KOPT-K1 (cell line): Measurements from ENCODE around the gene LCMT1.

Source experiments
- H3K27ac ChIP-seq: fragments of 200-600 bp; sonication (generic); 2 replicates; pipeline ENCODE4 v1.5.1; 2016; ENCODE audit warnings: antibody characterized with exemption, mild to moderate bottlenecking, low read depth, low read length; ENCODE audit not compliant: poor library complexity, severe bottlenecking
- H3K36me3 ChIP-seq: fragments of 200-600 bp; sonication (generic); 2 replicates; pipeline ENCODE4 v1.5.1; 2017; ENCODE audit warnings: antibody characterized with exemption, mild to moderate bottlenecking, low read length, moderate library complexity; ENCODE audit not compliant: insufficient read depth
- H3K9me3 ChIP-seq: fragments of 200-600 bp; sonication (generic); 2 replicates; pipeline ENCODE4 v1.5.1; 2017; ENCODE audit warnings: antibody characterized with exemption, low read length, mild to moderate bottlenecking; ENCODE audit not compliant: insufficient read depth, poor library complexity, severe bottlenecking

LCMT1 gene

GRCh38 chr16:25083701-25084100 is 27.8 kb upstream of the LCMT1 start:
- peaks cover 5% of the 10 kb centered on the region for H3K9me3 ChIP-seq
- H3K27ac ChIP-seq = no peak overlapping the region
- no peaks in the 10 kb centered on the region for H3K36me3 ChIP-seq

- Histone ChIP-seq H3K27ac (no peak overlapping the region), H3K9me3 (no peaks in the 10 kb centered on the region), H3K36me3 (no peaks in the 10 kb centered on the region)
These were observed 26.7 kb upstream of the LCMT1 start for GRCh38 chr16:25084797-25085196.

DNA sequence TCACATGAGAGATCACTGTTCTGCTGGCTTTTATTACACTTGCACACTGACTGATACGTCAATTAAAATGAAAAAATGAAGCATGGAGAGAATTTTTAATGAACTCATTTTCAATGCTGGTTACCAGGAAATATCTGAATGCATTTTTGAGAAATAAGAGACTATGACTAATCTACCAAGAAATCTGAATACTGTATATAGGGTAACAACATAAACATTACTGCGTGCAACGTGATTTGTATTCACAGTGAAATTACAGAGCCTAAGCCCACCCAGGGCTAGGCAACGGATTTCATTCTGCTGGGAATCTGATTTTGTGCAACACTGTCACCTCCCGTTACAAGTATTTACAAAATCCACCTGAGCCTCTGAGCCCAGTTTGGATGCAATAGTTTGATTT is 23.8 kb upstream of the LCMT1 start:
- no peaks in the 10 kb centered on the region for H3K36me3 ChIP-seq
- no peaks in the 10 kb centered on the region for H3K9me3 ChIP-seq
- no peak overlapping the region for H3K27ac ChIP-seq

- no peak overlapping the region for H3K27ac ChIP-seq
- H3K36me3 ChIP-seq = no peaks in the 10 kb centered on the region
- no peaks in the 10 kb centered on the region for H3K9me3 ChIP-seq
These were observed 22.2 kb upstream of the LCMT1 start for GRCh38 chr16:25089351-25089750.

DNA sequence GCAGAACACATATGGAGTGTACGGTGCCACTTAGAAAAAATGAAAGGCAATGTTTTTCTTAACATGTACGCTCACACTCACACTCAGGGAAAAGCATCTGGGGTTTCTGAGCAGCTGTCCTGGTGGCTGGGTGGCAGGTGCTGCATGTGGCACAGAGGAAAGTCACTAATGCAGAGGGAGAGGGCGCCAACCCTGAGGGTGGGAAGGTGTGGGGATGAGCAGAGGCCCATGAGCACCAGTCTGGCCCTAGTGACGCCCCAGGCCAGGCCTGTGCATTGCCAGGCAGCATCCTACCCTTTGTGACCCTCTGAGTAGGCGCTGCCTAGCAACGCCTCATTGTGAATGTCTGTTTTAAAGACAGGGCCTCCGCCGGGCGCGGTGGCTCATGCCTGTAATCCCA is 19.1 kb upstream of the LCMT1 start:
- Histone ChIP-seq H3K36me3 (no peaks in the 10 kb centered on the region), H3K27ac (peak overlapping the region; percentile 70), H3K9me3 (no peaks in the 10 kb centered on the region)

DNA sequence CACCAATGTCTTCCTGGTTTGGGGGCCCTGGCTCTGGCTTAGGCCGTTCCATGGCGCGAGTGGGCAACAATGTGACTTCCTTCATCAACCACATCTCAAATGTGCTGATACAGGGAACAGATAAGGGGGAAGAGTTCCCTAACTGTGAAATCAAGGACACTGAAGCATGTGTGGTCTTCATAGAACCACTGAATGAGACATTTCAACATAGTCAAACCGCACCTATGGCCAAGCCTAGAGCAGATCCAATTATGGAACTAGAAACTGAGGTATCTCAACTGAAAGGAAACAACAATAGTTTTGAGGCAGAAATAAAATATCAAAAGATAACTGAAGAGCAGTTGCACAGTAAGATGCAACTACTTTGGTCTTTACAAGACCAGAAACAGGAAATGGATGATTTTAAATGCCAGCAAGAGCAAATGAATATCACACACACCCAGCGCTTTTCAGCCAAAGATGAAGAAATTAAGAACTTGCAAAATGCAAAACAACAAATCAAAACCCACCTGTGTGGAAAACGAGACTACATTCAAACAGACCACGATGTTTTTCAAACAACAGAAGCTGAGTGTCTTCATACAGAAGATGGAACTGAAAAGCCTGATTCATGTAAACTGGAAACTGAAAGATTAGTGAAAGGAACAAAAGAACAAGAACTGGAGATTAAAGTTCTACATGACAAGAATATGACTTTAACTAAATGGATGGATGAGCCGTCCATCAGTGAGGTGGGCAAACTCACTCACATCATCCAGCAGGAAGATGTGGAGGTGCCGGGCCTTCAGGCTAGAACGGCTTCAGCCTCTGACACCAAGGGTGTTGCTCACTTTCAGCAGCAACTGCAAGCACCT is 18.1 kb upstream of the LCMT1 start:
- Histone ChIP-seq H3K9me3 (no peaks in the 10 kb centered on the region), H3K36me3 (no peaks in the 10 kb centered on the region), H3K27ac (peak overlapping the region; percentile 70)

- Histone ChIP-seq H3K36me3 (no peaks in the 10 kb centered on the region), H3K9me3 (no peaks in the 10 kb centered on the region), H3K27ac (peak overlapping the region; percentile 70)
These were observed 16.9 kb upstream of the LCMT1 start for GRCh38 chr16:25094596-25094995.

- Histone ChIP-seq H3K36me3 (no peaks in the 10 kb centered on the region), H3K9me3 (no peaks in the 10 kb centered on the region), H3K27ac (no peak overlapping the region)
These were observed 15.9 kb upstream of the LCMT1 start for GRCh38 chr16:25095636-25096035.

GRCh38 chr16:25097276-25097975 is 14.1 kb upstream of the LCMT1 start:
- H3K36me3 ChIP-seq = no peaks in the 10 kb centered on the region
- H3K9me3 ChIP-seq = no peaks in the 10 kb centered on the region
- H3K27ac ChIP-seq = no peak overlapping the region

DNA sequence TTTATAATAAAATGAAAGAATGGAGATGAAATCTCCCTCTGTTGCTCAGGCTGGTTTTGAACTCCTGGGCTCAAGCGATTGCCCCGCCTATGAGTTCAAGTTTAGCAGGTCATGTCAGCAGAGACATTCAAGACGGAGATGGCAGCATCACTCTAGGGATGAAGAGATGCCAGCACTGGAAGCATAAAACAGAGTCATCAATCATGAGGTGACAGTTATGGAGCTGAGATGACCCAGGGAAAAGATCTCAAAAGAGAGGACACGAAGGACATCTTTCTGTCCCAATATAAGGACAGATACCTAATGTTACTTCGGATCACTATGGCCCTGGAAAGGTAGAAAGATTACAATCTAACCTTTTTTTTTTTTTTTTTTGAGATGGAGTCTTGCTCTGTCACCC is 11.0 kb upstream of the LCMT1 start:
- no peaks in the 10 kb centered on the region for H3K9me3 ChIP-seq
- no peaks in the 10 kb centered on the region for H3K36me3 ChIP-seq
- H3K27ac ChIP-seq = no peak overlapping the region

GRCh38 chr16:25106567-25107465 is 4.7 kb upstream of the LCMT1 start:
- Histone ChIP-seq H3K9me3 (no peaks in the 10 kb centered on the region), H3K36me3 (no peaks in the 10 kb centered on the region), H3K27ac (no peak overlapping the region)

DNA sequence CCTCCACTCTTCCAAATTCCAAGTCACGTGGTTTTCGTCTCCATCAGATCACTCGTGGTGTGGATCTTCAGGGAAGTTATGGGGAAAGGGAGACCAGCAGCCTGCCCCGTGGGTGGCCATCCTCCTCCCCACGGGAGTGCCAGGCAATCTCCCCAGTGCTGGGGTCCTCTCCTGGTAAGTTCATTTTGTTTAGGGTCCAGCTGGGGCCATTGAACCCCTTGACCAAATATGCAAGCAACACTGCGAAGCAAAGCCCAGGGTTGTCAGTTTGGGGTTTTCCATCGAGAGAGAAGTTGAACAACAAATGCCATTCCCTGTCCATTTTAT is 4.1 kb upstream of the LCMT1 start:
- H3K36me3 ChIP-seq = no peaks in the 10 kb centered on the region
- no peak overlapping the region for H3K27ac ChIP-seq
- no peaks in the 10 kb centered on the region for H3K9me3 ChIP-seq

DNA sequence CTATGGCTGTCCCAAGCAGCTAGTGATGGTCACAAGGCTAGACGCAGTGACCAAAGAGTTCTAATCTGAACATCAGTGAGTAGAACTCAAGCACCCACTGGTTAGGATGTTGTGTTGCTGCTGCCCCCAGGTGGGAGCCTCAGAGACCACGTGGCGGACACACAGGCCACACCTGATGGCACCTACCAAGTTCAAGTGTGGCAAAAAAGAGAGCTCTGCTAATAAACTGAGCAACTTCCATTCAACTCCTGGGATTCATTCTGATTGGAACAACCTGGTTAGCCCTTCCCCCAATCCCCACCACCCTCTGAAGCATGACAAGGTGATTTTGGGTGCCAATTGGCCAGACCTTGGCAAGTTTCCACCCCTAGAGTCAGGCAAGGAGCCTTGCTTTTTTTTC is 3.5 kb upstream of the LCMT1 start:
- Histone ChIP-seq H3K9me3 (no peaks in the 10 kb centered on the region), H3K27ac (no peak overlapping the region), H3K36me3 (no peaks in the 10 kb centered on the region)

DNA sequence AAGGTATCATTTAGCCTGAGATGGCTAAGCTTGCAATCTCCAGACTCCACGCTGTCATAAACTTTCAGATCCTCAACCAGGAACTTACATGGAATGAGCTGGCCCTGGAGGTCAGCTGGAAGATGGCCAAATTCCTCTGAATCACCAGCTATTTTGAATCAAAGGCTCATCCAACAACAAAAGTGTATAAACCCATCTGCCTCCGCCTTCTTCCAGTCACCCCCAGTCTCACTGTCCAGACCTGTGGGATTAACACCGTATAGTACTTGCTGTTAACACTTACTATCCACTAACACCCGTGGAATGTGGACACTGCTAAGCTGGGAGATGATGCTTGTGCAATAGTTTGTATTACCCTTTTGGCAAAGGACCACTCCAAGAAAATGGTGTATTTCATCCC is 1.9 kb upstream of the LCMT1 start:
- Histone ChIP-seq H3K9me3 (no peaks in the 10 kb centered on the region), H3K36me3 (no peaks in the 10 kb centered on the region), H3K27ac (no peak overlapping the region)

GRCh38 chr16:25110387-25110947 is 1.1 kb upstream of the LCMT1 start:
- H3K36me3 ChIP-seq = no peaks in the 10 kb centered on the region
- H3K27ac ChIP-seq = peak overlapping the region; percentile 62
- H3K9me3 ChIP-seq = no peaks in the 10 kb centered on the region
